Neural progenitor cell (in vitro differentiated cells): Measurements from ENCODE around the gene SCN8A.

ENCODE experiments used
- CTCF ChIP-seq: fragments of 200-600 bp; sonication (generic); IDR thresholded peaks from 2 replicates; pipeline ENCODE4 v1.5.1; 2017; ENCODE audit warnings: antibody characterized with exemption, mild to moderate bottlenecking
- EZH2phosphoT487 ChIP-seq: fragments of 200-600 bp; sonication (generic); IDR thresholded peaks from 2 replicates; pipeline ENCODE4 v1.6.1; 2017; ENCODE audit warnings: antibody characterized with exemption

- TF ChIP-seq CTCF, result no peak
- no peak for TF ChIP-seq EZH2phosphoT487
Observed at GRCh38 chr12:51694146-51694545, 103.1 kb downstream of the SCN8A start.
